Measurements from ENCODE around the gene PAK4.

DNA sequence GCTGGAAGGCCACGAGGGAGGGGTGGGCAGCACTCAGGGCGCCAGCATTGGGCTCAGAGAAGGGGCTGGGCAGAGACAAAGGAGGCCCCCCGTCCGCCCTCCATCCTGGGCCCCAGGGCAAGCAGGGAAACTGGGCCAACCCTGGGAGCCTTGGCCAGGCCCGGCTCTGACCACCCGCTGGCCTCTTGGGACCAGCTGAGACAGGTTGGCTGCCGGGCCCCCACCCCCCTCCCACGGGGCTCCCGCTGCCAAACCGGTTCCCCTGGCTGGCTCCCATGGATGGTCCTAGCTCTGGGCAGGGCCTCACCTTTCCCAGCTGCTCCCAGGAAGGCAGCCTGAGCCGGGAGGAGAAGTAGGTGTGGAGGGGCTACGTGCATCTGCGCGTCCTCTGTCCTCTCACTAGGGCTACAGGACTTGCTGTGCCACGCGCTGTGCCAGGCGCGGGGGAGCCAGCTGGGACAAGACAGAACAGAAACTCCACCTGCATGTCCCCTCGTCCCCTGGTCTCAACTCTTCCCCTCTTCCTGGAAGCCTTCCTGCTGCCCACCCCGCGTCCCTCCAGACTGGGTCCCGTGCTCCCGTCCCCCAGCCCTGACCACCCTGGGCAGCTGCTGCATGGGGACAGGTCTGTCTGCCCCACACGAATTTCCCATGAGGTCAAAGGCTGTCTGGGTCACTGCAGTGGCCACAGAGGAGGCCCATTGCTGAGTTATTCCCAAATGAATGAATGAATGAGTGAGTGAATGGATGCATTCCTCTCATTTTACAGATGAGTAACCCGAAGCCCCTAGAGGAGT is 42.1 kb downstream of the PAK4 start:
- TF ChIP-seq ZNF274 (IDR thresholded peaks at IDR 0.05; ENCODE audit: low read depth, low read length) (no peak), YY1 (IDR thresholded peaks at IDR 0.05; ENCODE audit: insufficient read depth, insufficient read length) (no peak)
